ENCODE data around the gene RAB31.

RAB31 gene

DNA sequence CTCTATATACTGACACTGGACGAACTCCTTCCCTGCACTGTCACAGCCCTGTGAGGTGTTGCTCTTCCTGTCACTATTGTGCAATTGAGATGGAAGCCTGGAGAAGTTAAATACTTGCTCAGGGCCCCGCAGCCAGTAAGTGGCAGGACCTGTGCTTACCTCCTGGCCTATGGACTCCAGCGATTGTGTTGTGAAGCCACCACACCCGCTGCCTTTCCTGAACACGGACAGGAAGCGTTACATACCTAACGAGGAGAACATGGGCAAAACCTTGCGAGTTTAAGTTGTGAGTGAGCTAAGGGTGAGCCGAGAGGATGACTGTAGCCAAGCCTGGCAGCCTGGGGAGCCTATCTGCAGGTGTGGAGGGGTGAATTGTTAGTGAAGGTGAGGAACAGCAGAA is 26.1 kb downstream of the RAB31 start:
- in situ Hi-C loops (cut with HindIII; ENCODE audit: low pct_ligation_motif_present, low sequenced_read_pairs), result no loop called here
- no peaks in the 10 kb centered on the region for H3K27me3 ChIP-seq (replicated peaks)
- H3K4me3 ChIP-seq (ENCODE audit: low read depth, low read length), result no peak overlapping the region
- H3K36me3 ChIP-seq (replicated peaks), result peaks cover 6% of the 10 kb centered on the region
- DNase-seq, result no peak
- H3K27ac ChIP-seq, result no peak overlapping the region
- TF ChIP-seq, protein P1, sequence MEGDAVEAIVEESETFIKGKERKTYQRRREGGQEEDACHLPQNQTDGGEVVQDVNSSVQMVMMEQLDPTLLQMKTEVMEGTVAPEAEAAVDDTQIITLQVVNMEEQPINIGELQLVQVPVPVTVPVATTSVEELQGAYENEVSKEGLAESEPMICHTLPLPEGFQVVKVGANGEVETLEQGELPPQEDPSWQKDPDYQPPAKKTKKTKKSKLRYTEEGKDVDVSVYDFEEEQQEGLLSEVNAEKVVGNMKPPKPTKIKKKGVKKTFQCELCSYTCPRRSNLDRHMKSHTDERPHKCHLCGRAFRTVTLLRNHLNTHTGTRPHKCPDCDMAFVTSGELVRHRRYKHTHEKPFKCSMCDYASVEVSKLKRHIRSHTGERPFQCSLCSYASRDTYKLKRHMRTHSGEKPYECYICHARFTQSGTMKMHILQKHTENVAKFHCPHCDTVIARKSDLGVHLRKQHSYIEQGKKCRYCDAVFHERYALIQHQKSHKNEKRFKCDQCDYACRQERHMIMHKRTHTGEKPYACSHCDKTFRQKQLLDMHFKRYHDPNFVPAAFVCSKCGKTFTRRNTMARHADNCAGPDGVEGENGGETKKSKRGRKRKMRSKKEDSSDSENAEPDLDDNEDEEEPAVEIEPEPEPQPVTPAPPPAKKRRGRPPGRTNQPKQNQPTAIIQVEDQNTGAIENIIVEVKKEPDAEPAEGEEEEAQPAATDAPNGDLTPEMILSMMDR (IDR thresholded peaks at IDR 0.05; ENCODE audit: low read depth, low read length, missing control alignments), result no peak

DNA sequence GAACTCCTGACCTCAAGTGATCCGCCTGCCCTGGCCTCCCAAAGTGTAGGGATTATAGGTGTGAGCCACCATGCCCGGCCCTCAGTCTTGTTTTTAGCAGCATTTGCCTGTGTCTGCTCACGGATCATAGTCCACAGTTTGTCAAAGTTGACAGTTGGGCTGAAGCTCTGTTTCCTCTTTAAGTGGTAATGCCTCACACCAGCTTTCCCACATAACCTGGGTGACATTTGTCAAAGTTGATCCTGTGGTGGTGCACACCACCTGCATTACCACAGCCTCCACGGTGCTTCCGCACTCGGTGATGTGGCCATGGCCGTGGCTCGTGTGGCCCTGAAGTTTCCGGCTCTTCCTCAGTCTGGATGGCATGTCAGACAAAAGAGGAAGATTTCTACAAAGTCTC is 27.1 kb downstream of the RAB31 start:
- Histone ChIP-seq H3K4me3 (ENCODE audit: low read depth, low read length) (no peak overlapping the region), H3K27ac (no peak overlapping the region), H3K36me3 (replicated peaks) (peaks cover 6% of the 10 kb centered on the region), H3K27me3 (replicated peaks) (no peaks in the 10 kb centered on the region)
- in situ Hi-C loops (cut with HindIII; ENCODE audit: low pct_ligation_motif_present, low sequenced_read_pairs), result no loop called here
- DNase-seq, result no peak
- TF ChIP-seq, protein P1 (IDR thresholded peaks at IDR 0.05; ENCODE audit: low read depth, low read length, missing control alignments), result no peak

DNA sequence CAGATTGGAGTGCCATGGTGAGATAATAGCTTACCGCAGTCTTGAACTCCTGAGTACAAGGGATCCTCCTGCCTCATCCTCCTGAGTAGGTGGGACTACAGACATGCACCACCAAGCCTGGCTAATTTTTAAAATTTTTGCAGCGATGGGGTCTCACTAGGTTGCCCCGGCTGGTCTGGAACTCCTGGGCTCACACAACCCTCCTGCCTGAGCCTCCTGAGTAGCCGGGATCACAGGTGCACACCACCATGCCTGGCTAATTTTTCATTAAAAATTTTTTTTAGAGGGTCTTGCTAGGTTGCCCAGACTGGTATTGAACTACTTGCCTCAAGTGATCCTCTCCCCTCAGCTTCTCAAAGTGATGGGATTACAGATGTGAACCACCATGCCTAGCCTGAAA is 27.8 kb downstream of the RAB31 start:
- H3K27ac ChIP-seq, result no peak overlapping the region
- H3K27me3 ChIP-seq (replicated peaks), result no peaks in the 10 kb centered on the region
- in situ Hi-C loops (cut with HindIII; ENCODE audit: low pct_ligation_motif_present, low sequenced_read_pairs), result no loop called here
- TF ChIP-seq, protein P1 (IDR thresholded peaks at IDR 0.05; ENCODE audit: low read depth, low read length, missing control alignments), result no peak
- no peak for DNase-seq
- H3K4me3 ChIP-seq (ENCODE audit: low read depth, low read length), result no peak overlapping the region
- H3K36me3 ChIP-seq (replicated peaks), result peaks cover 6% of the 10 kb centered on the region

GRCh38 chr18:9736286-9736835 is 28.3 kb downstream of the RAB31 start:
- H3K4me3 ChIP-seq (ENCODE audit: low read depth, low read length), result no peak overlapping the region
- H3K27me3 ChIP-seq (replicated peaks), result no peaks in the 10 kb centered on the region
- in situ Hi-C loops (cut with HindIII; ENCODE audit: low pct_ligation_motif_present, low sequenced_read_pairs), result no loop called here
- H3K36me3 ChIP-seq (replicated peaks), result peaks cover 6% of the 10 kb centered on the region
- no peak for DNase-seq
- no peak overlapping the region for H3K27ac ChIP-seq
- TF ChIP-seq, protein P1 (IDR thresholded peaks at IDR 0.05; ENCODE audit: low read depth, low read length, missing control alignments), result no peak

GRCh38 chr18:9737006-9737405 is 28.9 kb downstream of the RAB31 start:
- Histone ChIP-seq H3K27ac (no peak overlapping the region), H3K27me3 (replicated peaks) (no peaks in the 10 kb centered on the region), H3K36me3 (replicated peaks) (peaks cover 4% of the 10 kb centered on the region), H3K4me3 (ENCODE audit: low read depth, low read length) (no peak overlapping the region)
- DNase-seq, result no peak
- TF ChIP-seq, protein P1 (IDR thresholded peaks at IDR 0.05; ENCODE audit: low read depth, low read length, missing control alignments), result no peak
- in situ Hi-C loops (cut with HindIII; ENCODE audit: low pct_ligation_motif_present, low sequenced_read_pairs), result no loop called here

- Histone ChIP-seq H3K27ac (no peak overlapping the region), H3K4me3 (ENCODE audit: low read depth, low read length) (no peak overlapping the region), H3K36me3 (replicated peaks) (no peaks in the 10 kb centered on the region), H3K27me3 (replicated peaks) (no peaks in the 10 kb centered on the region)
- TF ChIP-seq, protein P1 (IDR thresholded peaks at IDR 0.05; ENCODE audit: low read depth, low read length, missing control alignments), result no peak
- in situ Hi-C loops (cut with HindIII; ENCODE audit: low pct_ligation_motif_present, low sequenced_read_pairs), result no loop called here
- no peak for DNase-seq
These were observed 29.5 kb downstream of the RAB31 start for GRCh38 chr18:9737472-9738121.
